Spleen (tissue), 11 donors: Measurements from ENCODE around the gene CNTN5. TPM values are rescaled to one million over a fixed set of nuclear protein-coding genes. Genes with fewer than 3 reads are reported as not detected.

Experiments
- DNase-seq: peaks from one replicate; pipeline ENCODE4 v3.0.0-alpha.2; 2020
- H3K27ac ChIP-seq, 8 donors: fragments of 200-600 bp; sonication (generic) in 7 of 8; 1 replicate in 4 of 8; 2 replicates in 4 of 8; pipeline versions ENCODE4 v1.5.0 to v1.8.0; 2016 to 2021; ENCODE audit warnings: inconsistent platforms in 4 of 8, mild to moderate bottlenecking in 4 of 8, moderate library complexity in 1 of 8
- H3K27me3 ChIP-seq, 7 donors: fragments of 200-600 bp; sonication (generic) in 6 of 7; replicated peaks in 1 of 7; 1 replicate in 4 of 7; 2 replicates in 3 of 7; pipeline versions ENCODE4 v1.5.0 to v1.8.0; 2016 to 2021; ENCODE audit warnings: inconsistent platforms in 3 of 7, mild to moderate bottlenecking in 1 of 7
- H3K36me3 ChIP-seq, 6 donors: fragments of 200-600 bp; sonication (generic) in 5 of 6; 1 replicate in 4 of 6; 2 replicates in 2 of 6; pipeline versions ENCODE4 v1.5.0 to v1.8.0; 2016 to 2021; ENCODE audit warnings: inconsistent platforms in 2 of 6
- H3K4me1 ChIP-seq, 6 donors: fragments of 200-600 bp; sonication (generic) in 5 of 6; 1 replicate in 3 of 6; 2 replicates in 3 of 6; pipeline versions ENCODE4 v1.5.0 to v1.8.0; 2016 to 2021; ENCODE audit warnings: inconsistent platforms in 3 of 6
- H3K4me3 ChIP-seq, 8 donors: fragments of 200-600 bp; sonication (generic) in 7 of 8; 1 replicate in 4 of 8; 2 replicates in 4 of 8; pipeline versions ENCODE4 v1.5.0 to v1.8.0; 2016 to 2021; ENCODE audit warnings: inconsistent platforms in 4 of 8, mild to moderate bottlenecking in 4 of 8, moderate library complexity in 2 of 8
- H3K9me3 ChIP-seq, 8 donors: fragments of 200-600 bp; sonication (generic) in 7 of 8; 1 replicate in 4 of 8; 2 replicates in 4 of 8; pipeline versions ENCODE4 v1.5.0 to v1.8.0; 2016 to 2021; ENCODE audit warnings: inconsistent platforms in 4 of 8
- POLR2A ChIP-seq, 3 donors: fragments of 450-650 bp; IDR thresholded peaks; one replicate each; pipeline ENCODE4 v1.5.1; 2017; ENCODE audit warnings: antibody characterized with exemption in 3 of 3, mild to moderate bottlenecking in 1 of 3
- POLR2AphosphoS5 ChIP-seq, 3 donors: sonication (generic); formaldehyde crosslinking; IDR thresholded peaks; one replicate each; pipeline ENCODE4 v1.5.1; 2017; ENCODE audit warnings: antibody characterized with exemption in 3 of 3
- WGBS, 5 donors: extraction: QIAGEN DNeasy Blood & Tissue Kit in 3 of 5; methylation state at CpG; one replicate each; pipeline versions ENCODE4 v1.1.5 to v1.1.7; 2013 to 2018; 5-methylcytosine and 5-hydroxymethylcytosine counted together
- intact Hi-C: fragments of 100-400 bp; cut with DNase I; formaldehyde crosslinking; loops from one replicate; pipeline ENCODE4 v1.15.0; 2023; ENCODE audit warnings: low total_unique reads
- polyA plus RNA-seq, 3 donors: library from polyadenylated mRNA; stranded (reverse); fragments of 200-250 nt; gene quantifications; one replicate each; pipeline ENCODE4 v1.2.1, GENCODE V29; 2013
- total RNA-seq, 7 donors: library from RNA; depleted of rRNA in 3 of 7; stranded (reverse); fragments of >200 nt in 3 of 7; fragmentation: NEBNext Ultra II Directional in 4 of 7; extraction: Animal tissue kit (Norgen Biotek cat#: 25700) in 4 of 7; gene quantifications; one replicate each; pipeline versions ENCODE4 v1.1.0 to v1.2.1, GENCODE V29; 2016 to 2021
- TF ChIP-seq, protein P1 (sequence below), 11 experiments: fragments of 200-600 bp in 7 of 11; fragments of 450-650 bp in 4 of 11; sonication (generic) in 4 of 11; IDR thresholded peaks in 8 of 11; conservative IDR thresholded peaks in 3 of 11; 1 replicate in 7 of 11; 2 replicates in 4 of 11; pipeline versions ENCODE4 v1.4.0 to v1.8.0; 2016 to 2021; ENCODE audit warnings: antibody characterized with exemption in 11 of 11, inconsistent platforms in 4 of 11, mild to moderate bottlenecking in 1 of 11
- donor health status: healthy with polysubstance abuse.
- donor health status: DM: no; HTN: no; CAD: no; lungs with moderate emphysema.
- donor health status: DM: no; HTN: no; CAD: no.
- donor health status: Bipolar disorder and iron deficiency.
- donor health status: healthy.
- donor health status: DM: no; HTN: no; CAD: no.
- donor health status: DM: yes; HTN: yes; CAD: no.

Gene CNTN5
- total and polyA plus RNA-seq, 10 donors: 0.02 TPM; not detected in 8

DNA sequence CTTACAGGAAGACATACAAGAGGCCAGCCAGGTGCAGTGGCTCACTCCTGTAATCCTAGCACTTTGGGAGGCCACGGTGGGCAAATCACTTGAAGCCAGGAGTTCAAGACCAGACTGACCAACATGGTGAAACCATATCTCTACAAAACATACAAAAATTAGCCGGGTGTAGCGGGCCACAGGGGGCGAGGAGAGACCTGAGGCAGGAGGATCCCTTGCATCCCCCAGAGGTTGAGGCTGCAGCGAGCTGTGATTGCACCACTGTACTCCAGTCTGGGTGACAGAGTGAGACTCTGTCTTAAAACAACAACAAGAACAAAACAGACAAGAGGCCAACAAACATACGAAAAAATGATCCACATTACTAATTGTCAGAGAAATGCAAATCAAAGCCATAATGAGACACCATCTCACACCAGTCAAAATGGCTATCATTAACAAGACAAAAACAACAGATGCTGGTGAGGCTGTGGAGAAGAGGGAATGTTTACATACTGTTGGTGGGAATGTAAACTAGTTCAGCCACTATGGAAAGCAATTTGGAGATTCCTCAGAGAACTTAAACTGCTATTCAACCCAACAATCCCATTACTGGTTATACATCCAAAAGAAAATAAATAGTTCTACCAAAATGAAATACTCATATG, 1167.5 kb downstream of the CNTN5 start:
- Histone ChIP-seq H3K27ac (no peak overlapping the region), H3K36me3 (no peaks in the 10 kb centered on the region), H3K9me3 (peaks cover 0 to 24% (median 7%) of the 10 kb centered on the region in 8 donors), H3K27me3 (no peaks in the 10 kb centered on the region), H3K4me1 (no peaks in the 10 kb centered on the region), H3K4me3 (no peak overlapping the region)
- TF ChIP-seq POLR2A (IDR thresholded peaks at IDR 0.05) (no peak), POLR2AphosphoS5 (IDR thresholded peaks at IDR 0.05) (no peak)
- TF ChIP-seq, protein P1, sequence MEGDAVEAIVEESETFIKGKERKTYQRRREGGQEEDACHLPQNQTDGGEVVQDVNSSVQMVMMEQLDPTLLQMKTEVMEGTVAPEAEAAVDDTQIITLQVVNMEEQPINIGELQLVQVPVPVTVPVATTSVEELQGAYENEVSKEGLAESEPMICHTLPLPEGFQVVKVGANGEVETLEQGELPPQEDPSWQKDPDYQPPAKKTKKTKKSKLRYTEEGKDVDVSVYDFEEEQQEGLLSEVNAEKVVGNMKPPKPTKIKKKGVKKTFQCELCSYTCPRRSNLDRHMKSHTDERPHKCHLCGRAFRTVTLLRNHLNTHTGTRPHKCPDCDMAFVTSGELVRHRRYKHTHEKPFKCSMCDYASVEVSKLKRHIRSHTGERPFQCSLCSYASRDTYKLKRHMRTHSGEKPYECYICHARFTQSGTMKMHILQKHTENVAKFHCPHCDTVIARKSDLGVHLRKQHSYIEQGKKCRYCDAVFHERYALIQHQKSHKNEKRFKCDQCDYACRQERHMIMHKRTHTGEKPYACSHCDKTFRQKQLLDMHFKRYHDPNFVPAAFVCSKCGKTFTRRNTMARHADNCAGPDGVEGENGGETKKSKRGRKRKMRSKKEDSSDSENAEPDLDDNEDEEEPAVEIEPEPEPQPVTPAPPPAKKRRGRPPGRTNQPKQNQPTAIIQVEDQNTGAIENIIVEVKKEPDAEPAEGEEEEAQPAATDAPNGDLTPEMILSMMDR (IDR thresholded peaks at IDR 0.05 in 8 of 11, conservative IDR thresholded peaks at IDR 0.05 in 3 of 11): no peak
- no peak for DNase-seq
- WGBS, 5 donors: 84 to 91% (median 85%) methylated on average over 6 of the region's 6 CpGs
- intact Hi-C loops: no loop called here

DNA sequence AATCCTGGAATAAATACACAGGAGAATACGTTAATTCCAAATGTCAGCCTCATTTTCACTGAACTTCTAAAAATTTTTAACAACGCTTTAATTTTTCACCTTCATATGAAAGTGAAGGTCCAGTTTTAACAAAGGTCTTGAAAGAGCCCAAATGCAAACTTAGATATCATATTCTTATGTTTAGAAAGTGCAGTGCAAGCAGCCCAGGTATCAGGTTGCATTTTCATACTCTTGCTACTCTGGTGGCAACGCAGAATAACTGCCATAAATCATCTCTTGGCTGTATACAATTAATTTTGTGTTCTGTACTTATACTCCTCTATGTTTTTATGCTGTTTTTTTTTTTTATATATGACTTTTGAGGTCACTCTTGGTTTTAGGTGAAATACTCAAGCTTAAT, 1169.6 kb downstream of the CNTN5 start:
- Histone ChIP-seq H3K9me3 (peaks cover 0 to 12% (median 3%) of the 10 kb centered on the region in 8 donors), H3K36me3 (no peaks in the 10 kb centered on the region), H3K4me1 (no peaks in the 10 kb centered on the region), H3K4me3 (no peak overlapping the region), H3K27ac (no peak overlapping the region), H3K27me3 (no peaks in the 10 kb centered on the region)
- TF ChIP-seq, protein P1 (IDR thresholded peaks at IDR 0.05 in 8 of 11, conservative IDR thresholded peaks at IDR 0.05 in 3 of 11): no peak
- TF ChIP-seq POLR2A (IDR thresholded peaks at IDR 0.05): no peak
- TF ChIP-seq POLR2AphosphoS5 (IDR thresholded peaks at IDR 0.05): no peak
- intact Hi-C loops: no loop called here
- WGBS, 5 donors: 49 to 73% (median 56%) methylated on average over 3 of the region's 3 CpGs
- DNase-seq: no peak

DNA sequence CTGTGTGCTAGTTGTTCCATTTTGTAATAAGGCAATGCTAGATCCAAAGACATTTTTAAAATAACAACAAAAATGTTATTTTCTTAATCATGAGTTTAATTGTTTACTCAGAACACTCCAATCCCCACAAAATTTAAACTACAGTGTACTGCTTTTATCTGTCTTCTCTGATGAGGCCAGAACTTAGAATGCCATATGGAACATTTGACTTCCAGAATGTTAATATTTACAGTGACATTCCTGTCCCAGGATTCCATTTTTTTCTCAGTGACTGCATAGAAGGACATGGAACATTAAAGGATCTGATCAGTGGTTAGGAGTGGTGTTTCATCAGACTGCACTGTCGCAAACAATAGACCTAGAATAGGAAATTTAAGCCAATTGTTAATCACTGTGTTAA, 1171.4 kb downstream of the CNTN5 start:
- WGBS, 5 donors: 0 to 83% (median 44%) methylated on average over 1 of the region's 1 CpG
- TF ChIP-seq, protein P1 (IDR thresholded peaks at IDR 0.05 in 8 of 11, conservative IDR thresholded peaks at IDR 0.05 in 3 of 11): no peak
- TF ChIP-seq POLR2A (IDR thresholded peaks at IDR 0.05): no peak
- TF ChIP-seq POLR2AphosphoS5 (IDR thresholded peaks at IDR 0.05): no peak
- H3K9me3 ChIP-seq: peaks cover 0 to 2% (median 0%) of the 10 kb centered on the region in 8 donors

DNA sequence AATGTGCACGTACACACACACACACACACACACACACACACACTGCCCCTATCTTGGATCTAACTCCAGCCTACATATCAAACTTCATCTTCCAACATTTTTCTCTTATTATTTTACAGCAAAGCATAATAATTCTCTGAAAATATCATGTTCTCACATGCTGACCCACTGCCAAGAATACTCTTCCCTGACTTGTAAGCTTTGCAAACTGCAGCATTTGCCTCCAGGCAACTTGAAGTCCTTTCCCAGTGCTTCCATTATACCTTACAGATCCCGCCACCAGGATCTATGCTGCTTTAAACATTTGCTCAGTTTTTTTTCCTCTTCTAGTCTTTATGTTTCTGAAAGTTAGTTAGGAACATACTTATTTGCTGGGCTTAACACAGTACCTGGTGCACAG, 1183.0 kb downstream of the CNTN5 start:
- Histone ChIP-seq H3K27me3 (no peaks in the 10 kb centered on the region), H3K9me3 (peaks cover 0 to 4% (median 0%) of the 10 kb centered on the region in 8 donors), H3K4me1 (no peaks in the 10 kb centered on the region), H3K36me3 (no peaks in the 10 kb centered on the region), H3K27ac (no peak overlapping the region), H3K4me3 (no peak overlapping the region)
- TF ChIP-seq POLR2A (IDR thresholded peaks at IDR 0.05) (no peak), POLR2AphosphoS5 (IDR thresholded peaks at IDR 0.05) (no peak)
- TF ChIP-seq, protein P1 (IDR thresholded peaks at IDR 0.05 in 8 of 11, conservative IDR thresholded peaks at IDR 0.05 in 3 of 11): no peak
- DNase-seq: no peak
- 71 to 89% (median 78%) methylated on average over 2 of the region's 2 CpGs for WGBS, 5 donors
- intact Hi-C loops: no loop called here

More for the DNA sequence above, 1171.4 kb downstream of the CNTN5 start:
- intact Hi-C loops: no loop called here
- DNase-seq: no peak
- Histone ChIP-seq H3K4me3 (no peak overlapping the region), H3K4me1 (no peaks in the 10 kb centered on the region), H3K27me3 (no peaks in the 10 kb centered on the region), H3K36me3 (no peaks in the 10 kb centered on the region), H3K27ac (no peak overlapping the region)
